GM18909 (cell line): Measurements from ENCODE around the gene ARHGAP45.

Experiments used
- ATAC-seq: cut with Tn5 transposase; IDR thresholded peaks from one replicate; pipeline ENCODE4 v1.9.1; 2021; ENCODE audit warnings: mild to moderate bottlenecking; ENCODE audit not compliant: unreplicated experiment, poor library complexity

ARHGAP45 gene

DNA sequence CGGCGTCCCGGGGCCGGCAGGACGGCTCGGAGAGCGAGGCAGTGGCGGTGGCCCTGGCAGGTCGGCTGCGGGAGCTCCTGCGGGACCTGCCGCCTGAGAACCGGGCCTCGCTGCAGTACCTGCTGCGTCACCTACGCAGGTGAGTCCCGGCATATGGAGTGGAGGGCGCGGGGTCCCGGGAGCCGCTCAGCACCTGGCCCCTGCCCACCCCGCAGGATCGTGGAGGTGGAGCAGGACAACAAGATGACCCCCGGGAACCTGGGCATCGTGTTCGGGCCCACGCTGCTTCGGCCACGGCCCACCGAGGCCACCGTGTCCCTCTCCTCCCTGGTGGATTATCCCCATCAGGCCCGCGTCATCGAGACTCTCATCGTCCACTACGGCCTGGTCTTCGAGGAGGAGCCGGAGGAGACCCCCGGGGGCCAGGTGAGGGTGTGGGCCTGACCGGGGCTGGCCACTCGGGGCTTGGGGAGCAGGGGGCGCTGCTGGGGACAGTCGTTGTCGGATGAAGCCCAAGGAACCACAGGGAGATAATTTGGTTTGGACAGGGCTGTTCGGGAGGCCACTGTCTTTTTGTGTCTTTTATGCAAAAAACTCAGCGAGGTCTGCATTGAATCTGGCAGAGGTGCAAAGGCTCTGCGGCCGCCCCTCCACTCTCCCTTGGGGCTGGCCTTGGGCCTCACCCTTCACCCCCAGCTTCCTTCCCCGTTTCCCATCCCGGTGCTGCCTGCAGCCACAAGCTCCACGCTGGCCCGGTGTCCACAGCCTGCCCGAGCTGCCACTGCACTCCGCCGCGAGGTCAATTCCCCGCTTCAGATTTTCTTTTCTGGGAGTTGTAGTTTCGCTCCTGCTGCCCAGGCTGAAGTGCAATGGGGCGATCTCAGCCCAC, 16.2 kb downstream of the ARHGAP45 start:
- ATAC-seq = no peak

DNA sequence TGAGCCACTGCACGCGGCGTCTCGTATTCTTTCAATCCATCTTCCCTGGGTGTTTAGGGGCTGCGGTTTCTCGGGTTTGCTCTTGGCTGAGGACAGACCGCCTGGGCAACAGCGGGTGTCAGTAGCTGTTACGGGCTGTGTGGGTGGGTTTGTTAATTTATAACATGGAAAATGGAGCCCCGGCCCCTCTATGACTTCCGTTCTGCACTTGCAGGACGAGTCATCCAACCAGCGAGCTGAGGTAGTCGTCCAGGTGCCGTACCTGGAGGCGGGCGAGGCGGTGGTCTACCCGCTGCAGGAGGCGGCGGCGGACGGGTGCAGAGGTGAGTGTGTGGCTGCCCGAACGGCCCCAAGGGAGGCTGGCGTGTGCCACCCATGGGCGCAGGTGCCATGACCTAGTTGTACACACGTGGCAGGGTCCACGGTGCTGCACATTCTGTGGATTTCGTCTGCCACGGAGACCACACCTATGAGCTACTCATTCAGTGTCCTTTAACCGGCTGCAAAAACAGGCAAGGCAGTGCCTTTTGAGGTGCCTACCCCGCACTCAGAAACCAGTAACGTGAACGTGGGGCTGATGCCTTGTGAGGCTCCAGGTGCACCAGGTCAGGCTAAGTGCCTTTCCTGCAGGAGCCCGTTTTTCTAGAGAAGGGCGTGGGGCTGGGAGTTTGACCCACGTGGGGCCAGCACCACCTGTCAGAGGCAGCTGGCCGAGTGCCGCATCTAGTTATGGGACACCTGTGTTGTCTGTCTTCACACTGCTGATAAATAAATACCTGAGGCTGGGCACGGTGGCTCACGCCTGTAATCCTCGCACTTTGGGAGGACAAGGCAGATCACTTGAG, 17.3 kb downstream of the ARHGAP45 start:
- no peak for ATAC-seq

- ATAC-seq = no peak
Measured at GRCh38 chr19:1085053-1085658, 18.2 kb downstream of the ARHGAP45 start.

- no peak for ATAC-seq
Measured at GRCh38 chr19:1085676-1086442, 18.9 kb downstream of the ARHGAP45 start.

GRCh38 chr19:1086613-1087012, 19.6 kb downstream of the ARHGAP45 start:
- ATAC-seq = no peak

DNA sequence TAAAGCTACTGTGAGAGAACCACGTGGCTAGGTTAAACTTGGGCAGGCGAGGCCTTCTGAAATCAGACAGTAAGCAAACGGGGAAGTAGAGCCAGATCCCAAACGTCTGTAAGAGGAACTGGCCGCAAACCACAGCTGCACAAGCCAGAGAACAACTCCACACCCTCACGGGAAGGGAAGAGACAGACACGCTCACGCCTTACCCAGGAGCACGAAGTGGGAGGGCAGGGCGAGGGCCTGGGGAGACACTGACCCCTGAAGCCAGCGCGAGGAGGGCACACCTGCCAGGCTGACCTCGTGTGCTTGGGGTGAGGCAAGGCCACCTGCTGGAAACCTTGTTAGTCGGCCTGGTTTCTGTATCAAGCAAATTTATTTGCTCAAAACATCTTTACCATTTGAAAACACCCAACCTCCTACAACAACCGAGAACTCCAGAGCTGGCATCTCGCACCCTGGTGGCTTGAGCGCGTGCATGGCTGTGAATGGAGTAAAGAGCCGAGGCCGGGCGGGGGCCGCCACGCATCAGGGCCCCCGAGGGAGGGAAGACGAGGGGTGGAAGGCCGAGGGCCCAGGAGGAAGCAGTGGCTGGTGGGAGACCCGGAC, 20.9 kb downstream of the ARHGAP45 start:
- ATAC-seq = no peak

GRCh38 chr19:1088416-1089010, 21.5 kb downstream of the ARHGAP45 start:
- no peak for ATAC-seq

GRCh38 chr19:1089126-1089771, 22.3 kb downstream of the ARHGAP45 start:
- ATAC-seq = no peak

- no peak for ATAC-seq
Measured at GRCh38 chr19:1089891-1090290, 22.9 kb downstream of the ARHGAP45 start.

DNA sequence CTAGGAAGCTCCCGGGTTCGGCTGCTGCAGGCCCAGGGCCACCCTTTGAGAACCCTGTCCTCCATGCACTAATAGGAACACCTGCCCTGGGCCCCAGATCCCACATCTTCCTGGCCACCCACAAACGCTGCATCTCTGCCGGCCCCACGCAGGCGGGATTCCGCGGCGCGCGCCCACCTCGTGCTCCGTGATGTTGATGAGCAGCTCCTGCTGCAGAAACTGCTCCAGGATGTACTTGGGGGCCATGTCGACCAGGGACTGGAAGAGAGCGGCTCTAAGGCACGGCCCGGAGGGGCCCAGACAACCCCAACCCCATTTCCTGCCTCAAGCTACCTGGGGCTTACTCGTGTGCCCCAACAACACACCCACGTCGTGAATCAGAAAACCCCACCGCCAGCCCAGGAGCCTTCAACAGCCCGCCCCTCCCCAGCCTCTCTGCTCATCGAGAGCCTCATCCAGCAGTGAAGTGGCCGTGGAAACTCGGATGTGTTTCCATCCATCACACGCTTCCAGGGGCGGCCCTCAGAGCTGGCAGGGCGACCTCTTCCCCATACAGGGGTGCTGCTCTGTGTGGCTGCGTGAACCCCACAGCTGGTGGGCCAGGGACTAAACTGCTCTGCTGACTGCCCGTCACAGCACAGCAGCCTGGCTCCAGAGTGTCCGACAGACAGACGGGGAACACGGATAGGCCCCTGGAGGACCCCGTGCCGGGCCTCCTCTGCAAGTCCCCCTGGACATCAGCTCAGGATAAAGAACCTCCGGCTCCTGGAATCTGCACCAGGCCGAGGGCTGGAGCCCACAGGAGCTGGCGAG, 24.0 kb downstream of the ARHGAP45 start:
- no peak for ATAC-seq

GRCh38 chr19:1091544-1092175, 24.7 kb downstream of the ARHGAP45 start:
- ATAC-seq = no peak

GRCh38 chr19:1093330-1093729, 26.4 kb downstream of the ARHGAP45 start:
- ATAC-seq = no peak

DNA sequence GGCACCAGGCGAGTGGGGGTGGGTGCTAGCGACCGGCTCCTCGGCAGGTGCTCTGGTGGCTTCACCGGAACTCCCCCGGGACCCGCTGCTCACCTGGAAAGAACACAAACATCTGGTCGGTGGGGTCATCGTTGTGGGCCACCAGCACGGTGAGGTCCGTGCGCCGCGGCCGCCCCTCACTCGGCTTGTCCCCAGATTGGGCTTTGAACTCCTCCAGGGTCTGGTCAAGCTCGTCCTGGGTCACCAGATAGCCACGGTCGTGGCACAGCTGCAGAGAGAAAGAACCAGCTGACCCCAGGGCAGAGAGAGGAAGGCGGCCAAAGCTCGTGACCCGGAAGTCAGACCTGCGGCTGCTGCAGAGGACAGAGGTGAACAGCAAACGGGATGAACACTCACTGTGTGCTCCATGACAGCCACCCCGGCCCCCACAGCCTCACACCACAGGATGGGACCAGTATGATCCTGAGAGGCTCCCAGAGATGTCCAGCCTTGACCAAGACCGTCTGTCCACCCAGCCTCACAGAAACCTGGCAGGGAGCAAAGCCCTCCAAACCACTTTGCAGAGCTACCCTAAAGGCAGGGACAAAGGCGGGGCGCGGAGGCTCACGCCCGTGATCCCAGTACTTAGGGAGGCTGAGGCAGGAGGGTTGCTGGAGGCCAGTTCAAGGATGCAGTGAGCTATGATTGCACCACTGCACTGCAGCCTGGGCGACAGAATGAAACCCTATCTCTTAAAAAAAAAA, 27.0 kb downstream of the ARHGAP45 start:
- ATAC-seq = no peak

GRCh38 chr19:1094655-1094977, 27.6 kb downstream of the ARHGAP45 start:
- ATAC-seq = no peak

DNA sequence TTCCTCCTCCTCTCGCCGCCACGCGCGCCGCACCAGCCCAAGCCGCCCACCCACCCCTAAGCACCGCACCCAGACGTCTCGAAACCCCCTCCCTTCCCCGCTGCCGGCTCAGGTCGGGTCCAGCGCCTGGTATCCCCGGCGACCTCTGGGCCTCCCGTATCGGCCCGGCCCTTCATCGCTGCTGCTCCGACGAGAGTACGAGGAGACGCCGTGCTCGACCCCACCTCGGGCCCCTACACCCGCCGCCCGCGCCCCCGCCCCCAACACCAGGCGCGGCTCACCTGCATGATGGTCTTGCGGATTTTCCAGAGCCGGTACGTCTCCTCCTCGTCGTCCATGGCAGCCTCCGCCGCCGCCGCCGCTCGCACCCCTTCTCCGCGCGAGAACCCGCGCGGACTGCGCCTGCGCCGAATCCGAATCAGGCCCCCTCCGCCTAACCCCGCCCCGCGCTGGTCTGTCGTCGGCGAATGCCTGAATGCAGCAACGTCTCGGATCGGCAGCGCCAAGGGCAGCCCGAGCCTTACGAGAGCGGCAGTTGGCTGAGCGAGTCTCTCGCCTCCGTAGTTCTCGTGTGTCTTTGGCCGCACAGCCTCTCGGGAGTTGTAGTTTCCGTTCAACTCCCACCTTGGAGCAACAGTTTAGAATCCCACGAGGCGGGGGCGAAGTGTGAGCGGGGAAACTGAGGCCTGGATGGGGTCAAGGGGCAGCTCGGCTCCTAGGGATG, 28.2 kb downstream of the ARHGAP45 start, which contains the start of gene POLR2E:
Gene POLR2E, minus strand, starts transcription at position 398 of the 724 bp plus-strand sequence. Its CDS starts 60 bp downstream, at position 338.
- ATAC-seq = peak; percentile 83

DNA sequence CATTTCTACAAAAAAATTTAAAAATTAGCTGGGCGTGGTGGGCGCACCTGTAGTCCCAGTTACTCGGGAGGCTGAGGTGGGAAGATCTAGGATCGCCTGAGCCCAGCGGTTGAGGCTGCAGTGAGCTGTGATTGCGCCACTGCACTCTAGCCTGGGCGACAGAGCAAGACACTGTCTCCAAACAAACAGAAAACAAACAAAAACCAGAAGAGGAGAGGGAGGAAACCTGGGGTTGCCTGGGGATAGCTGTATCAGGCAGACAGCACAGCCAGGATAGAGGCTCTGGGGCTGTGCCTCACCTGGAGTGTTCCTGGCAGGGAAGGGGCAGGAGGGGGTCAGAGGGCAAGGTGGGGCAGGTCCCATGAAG, 30.8 kb downstream of the ARHGAP45 start:
- ATAC-seq = no peak
